ENCODE data around the gene NANOS2. TPM values are rescaled to one million over a fixed set of nuclear protein-coding genes. Genes with fewer than 3 reads are reported as not detected.
A peak's percentile ranks its signal among the peaks of the same experiment; 100 is the strongest.
"Not testable (repeated sequence)": the region's sequence is repeated elsewhere in the genome, so short reads cannot be mapped to it uniquely, and the experiment has no call there.

Gene NANOS2
- total RNA-seq, 1 donor from 2014 or later = not detected

DNA sequence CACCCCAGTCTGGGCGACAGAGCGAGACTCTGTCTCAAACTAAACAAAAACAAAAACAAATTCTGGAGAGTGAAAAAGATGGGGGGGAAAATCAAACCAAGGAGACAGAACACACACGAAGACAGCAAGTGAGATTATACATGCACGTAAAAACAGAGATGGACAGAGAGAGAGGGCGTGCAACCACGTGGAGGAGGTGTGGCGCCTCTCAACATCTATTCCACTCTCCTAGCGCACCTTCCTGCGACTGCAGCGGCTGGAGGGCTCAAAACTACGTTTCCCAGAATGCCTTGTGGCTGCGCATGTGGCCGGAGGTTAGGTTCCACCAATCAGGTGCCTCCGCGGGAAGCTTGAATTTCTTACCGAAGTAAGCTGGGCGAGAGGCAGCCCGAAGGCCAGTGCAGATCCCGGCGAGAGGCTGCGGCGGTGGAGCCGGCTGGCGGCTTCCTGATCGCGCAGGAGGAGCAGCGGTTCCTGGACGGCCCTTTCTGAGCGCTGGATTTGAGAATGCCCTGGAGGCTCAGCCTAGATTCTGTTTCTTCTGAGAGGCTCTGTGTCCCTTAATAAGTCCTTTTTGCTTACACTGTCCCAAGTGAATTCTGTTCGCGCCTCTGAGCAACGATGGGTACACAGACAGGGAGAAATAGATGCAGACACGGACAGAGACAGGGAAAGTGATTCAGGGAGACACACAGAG is 13.1 kb upstream of the NANOS2 start:
- DNase-seq = peak; percentile 59

DNA sequence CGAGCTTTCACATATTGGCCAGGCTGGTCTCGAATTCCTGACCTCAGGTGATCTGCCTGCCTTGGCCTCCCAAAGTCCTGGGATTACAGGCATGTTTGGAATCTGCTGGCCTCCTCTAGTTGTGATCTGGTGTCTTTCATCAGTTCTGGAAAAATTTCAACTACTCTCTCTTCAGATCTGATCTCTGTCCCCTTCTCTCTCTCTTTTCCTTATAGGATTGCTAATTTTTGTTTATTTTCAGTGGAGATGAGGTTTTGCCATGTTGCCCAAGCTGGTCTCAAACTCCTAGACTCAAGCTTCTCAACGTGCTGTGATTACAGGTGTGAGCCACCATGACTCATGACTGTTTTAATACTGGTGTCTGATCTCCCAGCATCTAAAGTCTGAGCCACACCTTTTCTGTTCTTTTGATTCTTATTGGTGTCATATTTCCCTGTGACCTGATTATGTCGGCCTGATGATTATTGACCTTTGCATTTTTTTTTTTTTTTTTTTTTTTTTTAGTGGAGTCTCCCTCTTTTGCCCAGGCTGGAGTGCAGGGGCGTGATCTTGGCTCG is 10.4 kb upstream of the NANOS2 start:
- DNase-seq = no peak

DNA sequence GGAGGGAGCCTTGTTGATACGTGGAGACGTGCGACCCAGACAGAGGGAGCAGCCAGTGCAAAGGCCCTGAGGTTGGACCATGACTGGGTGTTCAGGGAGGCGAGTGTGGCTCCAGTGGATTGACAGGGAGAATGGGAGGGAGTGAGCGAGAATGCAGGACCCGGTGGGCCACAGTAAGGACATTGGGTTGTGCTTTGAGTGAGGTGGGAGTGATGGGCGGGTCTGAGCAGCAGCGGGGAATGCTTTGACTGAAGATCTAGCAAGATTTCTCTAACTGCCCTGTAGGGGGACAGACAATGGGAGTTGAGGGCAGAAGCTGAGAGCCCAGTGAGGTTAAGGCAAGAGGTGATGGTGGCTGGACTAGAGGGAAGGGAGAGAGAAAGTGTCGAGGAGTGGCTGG is 7.7 kb upstream of the NANOS2 start:
- DNase-seq = no peak

DNA sequence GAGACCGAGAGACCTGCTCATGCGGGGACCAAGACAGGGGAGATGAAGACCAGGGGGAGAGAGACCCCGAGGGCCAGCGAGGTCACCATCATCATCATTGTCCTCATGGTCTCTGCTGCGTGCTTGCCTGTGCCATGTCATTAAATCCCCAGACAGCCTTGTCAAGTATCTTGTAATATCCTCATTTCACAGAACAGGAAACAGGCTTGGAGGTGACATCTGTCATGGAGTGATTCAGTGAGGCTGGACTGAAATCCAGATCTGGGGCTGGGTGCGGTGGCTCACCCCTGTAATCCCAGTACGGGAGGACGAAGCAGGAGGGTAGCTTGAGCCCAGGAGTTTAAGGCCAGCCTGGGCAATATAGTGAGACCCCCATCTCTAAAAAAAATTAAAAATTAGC is 5.9 kb upstream of the NANOS2 start:
- DNase-seq = no peak

DNA sequence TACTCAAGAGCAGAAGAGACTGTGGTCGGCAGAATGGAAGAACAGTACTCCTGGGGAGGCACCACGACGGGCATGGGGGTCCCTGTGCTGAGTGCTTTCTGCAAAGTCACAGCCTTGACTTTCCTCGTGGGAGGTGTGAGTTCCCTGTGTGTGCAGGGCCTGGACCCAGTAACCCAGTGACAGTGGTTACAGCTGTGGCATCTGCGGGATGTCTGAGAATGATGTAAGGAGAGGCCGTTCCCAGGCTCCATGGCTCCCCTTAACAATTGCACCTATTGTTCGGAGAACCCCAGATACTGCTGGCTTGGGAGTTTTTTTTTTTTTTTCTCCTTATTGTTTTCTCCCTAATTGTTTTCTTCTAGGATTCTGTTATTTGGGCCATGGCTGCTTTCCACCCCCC is 5.1 kb upstream of the NANOS2 start:
- DNase-seq = no peak

DNA sequence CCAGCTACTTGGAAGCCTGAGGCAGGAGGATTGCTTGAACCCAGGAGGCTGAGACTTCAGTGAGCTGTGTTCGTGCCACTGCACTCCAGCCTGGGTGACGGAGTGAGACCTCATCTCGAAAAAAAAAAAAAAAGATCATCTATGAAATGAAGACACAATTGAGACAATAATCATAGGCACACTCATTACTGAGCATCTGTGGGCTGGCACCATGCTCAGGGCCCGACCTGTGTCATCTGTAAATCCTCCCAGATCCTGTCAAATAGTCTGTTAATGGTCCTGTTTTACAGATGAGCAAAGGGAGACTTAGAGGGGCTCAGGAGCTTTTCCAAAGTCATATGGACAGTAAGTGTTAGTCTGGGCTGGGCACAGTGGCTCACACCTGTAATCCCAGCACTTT is 4.1 kb upstream of the NANOS2 start:
- no peak for DNase-seq

DNA sequence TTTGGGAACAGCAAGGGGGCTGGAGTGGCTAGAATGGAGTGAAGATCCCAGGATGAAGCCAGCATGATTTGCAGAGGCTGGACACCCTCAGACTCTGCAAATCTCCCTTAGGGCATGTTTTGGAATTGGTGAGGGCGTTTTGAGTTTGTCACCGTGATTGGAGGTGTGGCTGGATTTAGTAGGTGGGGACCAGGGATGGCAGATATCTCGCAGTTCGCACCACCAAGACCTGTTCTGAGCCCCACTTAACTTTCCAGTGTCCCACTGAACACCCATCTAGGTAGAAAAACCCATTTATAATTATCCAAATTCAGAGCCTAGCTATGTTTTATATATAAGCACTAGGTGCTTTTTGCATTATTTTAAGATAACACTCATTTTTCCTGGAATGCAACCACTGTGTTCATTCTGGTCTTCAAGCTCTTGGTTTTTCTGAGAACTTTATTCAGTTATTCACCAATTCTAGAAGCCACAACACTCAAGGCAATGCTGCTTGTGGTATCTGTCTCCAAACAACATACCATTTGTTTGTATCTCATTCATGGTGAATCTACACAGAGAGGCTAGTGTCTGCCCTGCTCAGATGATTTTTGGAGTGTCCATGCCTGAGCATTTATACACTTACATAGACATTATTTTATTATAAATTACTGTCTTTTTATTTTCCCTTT is 3.0 kb upstream of the NANOS2 start:
- no peak for DNase-seq

DNA sequence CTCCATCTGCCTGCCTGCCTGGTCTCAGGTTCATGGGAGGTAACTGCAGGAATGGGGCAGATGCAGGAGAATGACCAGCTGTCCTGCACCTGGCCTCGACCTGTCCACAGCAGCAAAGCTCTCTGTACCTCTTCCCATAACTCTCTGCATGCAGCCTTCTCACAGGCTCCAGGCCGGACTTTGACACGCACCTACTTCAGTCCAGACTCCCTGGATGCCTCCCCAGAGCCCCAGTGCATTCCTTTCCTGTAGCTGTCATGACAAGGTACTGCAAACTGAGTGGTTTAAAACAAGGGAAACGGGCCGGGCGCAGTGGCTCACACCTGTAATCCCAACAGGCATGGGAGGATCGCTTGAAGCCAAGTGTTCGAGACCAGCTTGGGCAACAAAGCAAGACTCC is 3.3 kb downstream of the NANOS2 start:
- DNase-seq = no peak

DNA sequence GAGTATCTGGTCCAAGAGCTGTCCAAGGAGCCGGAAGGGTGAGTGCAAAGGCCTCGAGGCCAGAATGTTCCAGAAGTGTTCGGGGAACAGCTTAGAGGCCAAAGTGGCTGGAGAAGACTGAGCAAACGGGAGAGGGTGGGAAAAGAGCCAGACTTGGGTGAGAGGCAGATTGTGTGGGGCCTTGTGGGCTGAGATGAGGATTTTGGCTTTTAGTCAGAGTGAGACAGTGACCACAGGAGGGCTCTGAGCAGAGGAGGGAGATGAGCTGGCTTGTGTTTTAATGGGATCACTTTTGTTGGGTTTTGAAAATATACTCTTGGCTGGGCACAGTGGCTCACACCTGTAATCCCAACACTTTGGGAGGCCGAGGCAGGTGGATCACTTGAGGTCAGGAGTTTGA is 5.6 kb downstream of the NANOS2 start:
- no peak for DNase-seq

DNA sequence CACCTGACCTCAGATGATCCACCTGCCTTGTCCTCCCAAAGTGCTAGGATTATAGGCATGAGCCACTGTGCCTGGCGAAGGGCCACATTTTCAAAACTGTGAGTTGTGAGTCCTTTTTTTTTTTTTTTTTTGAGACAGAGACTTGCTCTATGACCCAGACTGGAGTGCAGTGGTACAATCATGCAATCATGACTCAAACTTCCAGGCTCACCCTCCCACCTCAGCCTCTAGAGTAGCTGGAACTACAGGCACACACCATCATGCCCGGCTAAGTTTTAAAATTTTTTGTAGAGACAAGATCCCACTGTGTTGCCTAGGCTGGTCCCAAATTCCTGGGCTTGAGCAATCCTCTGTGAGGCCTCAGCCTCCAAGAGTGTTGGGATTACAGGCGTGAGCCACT is 8.4 kb downstream of the NANOS2 start:
- no peak for DNase-seq

DNA sequence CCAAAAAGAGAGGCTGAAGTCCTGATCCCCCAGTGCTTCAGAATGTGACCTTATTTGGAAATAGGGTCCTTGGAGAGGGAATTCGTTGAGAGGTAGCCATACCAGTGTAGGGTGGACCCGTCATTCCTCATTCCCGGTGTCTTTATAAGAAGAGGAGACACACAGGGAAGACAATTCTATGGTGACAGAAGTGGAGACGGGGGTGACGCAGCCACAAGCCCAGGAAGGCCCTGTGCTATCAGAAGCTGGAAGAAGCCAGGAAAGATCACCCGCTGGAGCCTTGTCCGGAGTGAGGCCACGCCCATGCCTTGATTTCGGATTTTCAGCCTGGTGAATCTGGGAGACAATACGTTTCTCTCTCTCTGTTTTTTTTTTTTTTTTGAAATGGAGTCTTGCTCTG is 9.6 kb downstream of the NANOS2 start:
- DNase-seq = no peak

DNA sequence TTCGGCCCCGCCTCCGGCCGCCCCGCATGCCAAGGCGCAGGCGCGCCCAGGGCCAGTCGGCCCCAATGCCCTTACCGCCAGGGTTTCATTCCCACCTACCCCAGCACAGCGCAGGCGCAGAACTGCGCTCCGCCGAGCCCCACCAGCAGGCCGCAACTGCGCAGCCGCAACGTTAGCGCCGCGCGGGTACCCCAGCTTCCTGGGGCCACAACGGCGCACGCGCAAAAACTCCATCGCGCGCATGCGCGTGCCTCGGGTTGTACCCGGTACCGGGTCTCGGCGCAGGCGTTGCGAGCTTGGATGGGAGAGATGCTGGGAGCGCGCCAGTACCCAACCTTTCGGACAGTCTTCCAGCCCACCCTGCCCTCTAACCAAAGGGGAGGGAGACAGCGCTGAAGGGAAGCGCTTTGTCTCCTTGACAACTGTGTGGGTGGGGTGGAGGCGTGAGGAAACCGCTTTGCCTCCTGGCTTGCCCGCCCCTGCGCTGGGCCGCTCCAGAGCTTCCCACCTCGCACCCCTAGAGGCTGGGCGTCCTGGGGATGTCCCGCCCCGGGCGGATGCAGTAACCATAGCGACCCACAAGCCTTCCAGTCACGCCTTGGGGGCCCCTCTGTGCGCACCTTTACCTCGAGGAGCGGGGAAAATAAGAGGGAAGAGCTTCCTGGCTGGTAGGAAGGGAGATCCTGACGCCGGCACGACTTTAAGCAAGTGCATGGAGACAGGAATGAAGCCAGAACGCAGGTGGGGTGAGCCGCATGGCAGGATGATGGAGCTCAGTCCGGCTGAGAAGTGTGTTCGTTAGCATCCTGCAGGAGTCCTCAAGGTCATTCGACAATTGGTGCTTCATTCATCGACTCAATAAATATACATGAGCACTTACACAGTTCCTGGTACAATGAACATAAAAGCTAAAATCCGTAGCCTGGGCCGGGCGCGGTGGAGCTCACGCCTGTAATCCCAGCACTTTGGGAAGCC is 11.6 kb downstream of the NANOS2 start:
- peak; percentile 98 for DNase-seq

DNA sequence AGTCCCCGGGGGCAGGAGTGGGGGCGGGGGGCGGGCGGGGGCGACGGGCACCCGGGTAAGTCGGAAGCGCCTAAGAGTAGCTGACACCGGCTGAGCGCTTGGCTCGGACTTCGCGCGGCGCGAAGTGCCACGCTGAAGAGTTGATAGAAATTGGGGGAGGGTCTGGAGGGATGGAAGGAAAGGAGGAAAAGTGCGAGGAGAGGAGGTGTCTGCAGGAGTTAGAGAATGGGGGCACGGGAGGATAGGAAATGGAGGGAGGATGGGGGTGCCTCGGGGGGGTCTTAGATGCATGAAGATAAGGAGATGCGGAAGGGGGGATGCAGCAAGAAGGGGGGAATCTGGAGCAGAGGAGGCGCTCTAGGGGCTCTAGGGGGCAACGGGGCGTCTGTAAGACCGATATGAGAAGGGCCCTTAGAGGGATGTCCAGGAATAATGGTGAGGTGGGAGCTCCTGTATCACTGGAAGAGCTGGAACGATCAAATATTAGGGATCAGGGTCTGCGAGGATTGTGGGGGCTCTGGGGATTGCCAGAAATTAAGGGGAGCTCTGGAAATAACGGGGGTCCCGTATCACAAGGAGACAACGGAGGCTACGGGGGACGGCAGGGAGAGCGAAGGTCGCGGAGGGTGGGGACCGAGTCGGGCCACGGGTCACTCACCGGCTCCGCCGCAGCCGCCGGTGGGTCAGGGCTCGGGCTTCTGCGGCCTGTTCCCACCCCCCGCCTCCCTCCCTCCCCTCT is 12.5 kb downstream of the NANOS2 start, which contains the start of gene MYPOP:
Gene MYPOP, minus strand, starts transcription at position 702 of the 739 bp plus-strand sequence. CDS start 840 bp downstream, outside the sequence.
- DNase-seq = no peak

DNA sequence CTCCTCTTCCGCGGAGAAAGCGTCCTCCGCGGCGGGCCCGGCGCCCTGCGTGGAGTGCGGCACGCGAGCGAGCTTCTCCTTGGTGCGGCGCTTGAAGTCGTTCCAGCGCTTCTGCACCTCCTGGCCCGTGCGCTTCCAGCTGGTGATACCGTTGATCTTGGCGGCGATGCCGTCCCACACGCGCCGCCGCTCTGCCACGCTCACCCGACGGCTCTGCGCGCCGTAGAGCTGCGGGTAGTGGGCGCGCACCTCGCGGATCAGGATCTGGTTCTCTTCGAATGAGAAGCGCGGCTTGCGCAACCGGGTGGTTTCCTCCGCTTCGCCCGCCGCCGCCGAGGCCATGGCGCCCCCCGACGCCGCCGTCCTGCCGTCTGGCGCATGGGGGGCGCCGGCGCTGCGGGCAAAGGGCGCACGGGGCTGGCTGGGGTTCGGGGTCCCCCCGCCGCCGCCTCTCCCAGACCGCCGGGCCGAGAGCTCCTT is 13.1 kb downstream of the NANOS2 start:
- no peak for DNase-seq

DNA sequence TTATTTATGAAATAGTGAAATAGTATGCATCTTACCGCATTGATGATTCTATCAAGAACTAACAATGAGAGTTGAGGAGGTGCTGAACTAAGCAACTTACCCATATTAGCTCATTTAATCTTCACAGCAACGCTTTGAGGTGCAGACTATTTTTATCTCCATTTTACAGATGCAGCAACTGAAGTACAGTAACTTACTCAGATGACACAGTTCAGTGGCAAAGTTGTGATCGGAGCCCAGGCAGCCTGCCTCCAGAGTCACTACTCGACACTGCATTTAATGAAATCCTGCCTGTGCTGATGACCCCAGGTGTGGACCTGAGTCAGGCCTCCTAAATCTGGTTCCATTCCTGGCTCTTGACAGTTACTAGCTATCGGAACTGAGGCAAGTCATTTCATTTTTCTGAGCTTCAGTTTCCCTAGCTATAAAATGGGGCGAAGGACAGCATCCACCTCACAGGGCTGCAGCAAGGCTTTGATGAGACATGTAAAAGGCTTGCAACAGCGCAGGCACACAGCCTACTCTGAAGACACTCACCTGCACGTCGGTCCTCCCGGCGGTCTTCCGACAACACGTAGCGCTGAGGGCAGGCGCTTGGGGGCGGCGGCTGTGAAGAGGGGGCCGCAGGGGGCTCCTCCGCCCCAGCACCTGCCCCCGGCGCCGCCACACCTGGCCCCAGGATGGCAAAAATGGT is 13.7 kb downstream of the NANOS2 start:
- DNase-seq = no peak

DNA sequence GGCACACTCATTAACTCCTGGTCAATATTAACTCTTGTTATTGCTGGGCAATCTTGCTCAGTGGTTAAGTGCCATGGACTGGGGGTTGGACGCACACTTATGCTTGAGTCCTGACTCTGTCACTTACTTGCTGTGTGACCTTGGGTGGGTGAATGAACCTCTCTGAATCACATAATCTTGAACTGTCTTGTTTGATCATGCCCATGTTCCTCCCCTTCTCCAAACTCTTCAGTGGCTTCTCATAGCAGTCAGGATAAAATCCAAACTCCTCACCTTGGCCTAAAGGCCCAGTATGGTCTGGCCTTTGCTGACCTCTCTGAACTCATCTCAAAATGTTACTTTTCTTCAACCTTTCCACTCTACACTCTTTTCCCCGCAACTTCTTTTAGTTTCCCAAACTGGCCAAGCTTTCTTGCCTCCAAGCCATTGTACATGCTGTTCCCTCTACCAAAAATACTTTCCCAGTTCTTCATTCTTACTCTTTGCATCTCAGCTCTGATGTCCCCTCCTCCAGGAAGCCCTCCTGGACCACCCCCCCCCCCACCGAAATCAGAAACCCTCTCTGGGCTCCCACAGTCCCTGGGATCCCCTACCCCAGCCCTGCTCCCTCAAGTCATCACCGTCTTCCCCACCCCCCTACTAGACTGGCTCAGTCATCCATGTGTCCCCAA is 14.5 kb downstream of the NANOS2 start:
- DNase-seq = no peak

DNA sequence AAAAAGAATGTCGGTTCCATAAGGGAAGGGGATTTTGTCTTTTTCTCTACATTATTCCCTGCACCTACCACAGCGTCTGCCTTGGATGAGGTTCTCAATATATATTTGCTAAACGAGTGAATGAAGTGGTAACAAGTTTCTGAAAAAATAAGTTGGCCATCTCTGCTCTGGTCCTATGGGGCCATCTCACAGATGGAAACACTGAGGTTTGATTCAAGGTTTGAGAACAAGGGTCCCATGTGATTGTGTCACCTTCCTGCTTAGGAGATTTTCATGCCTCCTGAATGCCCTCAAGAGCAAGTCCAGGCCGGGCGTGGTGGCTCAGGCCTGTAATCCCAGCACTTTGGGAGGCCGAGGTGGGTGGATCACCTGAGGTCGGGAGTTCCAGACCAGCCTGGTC is 15.3 kb downstream of the NANOS2 start:
- DNase-seq = no peak

DNA sequence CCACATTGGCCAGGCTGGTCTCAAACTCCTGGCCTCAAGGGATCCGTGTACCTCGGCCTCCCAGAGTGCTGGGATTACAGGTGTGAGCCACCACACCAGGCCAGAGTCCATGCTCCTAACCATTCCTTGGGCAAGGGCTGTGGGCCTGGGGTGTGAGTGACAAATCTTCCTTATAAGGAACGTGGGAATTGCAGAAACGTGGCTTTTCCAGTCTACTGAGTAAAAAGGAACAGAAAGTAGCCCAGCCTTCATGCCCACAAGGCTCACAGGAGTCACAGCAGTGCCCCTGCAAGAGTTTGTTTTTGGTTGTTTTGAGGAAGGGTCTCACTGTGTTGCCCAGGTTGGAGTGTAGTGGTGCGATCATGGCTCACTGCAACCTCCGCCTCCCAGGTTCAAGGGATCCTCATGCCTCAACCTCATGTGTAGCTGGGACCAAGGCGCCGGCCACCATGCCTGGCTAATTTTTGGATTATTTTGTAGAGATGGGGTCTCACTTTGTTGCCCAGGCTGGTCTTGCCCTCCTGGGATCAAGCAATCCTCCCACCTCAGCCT is 17.2 kb downstream of the NANOS2 start:
- no peak for DNase-seq

DNA sequence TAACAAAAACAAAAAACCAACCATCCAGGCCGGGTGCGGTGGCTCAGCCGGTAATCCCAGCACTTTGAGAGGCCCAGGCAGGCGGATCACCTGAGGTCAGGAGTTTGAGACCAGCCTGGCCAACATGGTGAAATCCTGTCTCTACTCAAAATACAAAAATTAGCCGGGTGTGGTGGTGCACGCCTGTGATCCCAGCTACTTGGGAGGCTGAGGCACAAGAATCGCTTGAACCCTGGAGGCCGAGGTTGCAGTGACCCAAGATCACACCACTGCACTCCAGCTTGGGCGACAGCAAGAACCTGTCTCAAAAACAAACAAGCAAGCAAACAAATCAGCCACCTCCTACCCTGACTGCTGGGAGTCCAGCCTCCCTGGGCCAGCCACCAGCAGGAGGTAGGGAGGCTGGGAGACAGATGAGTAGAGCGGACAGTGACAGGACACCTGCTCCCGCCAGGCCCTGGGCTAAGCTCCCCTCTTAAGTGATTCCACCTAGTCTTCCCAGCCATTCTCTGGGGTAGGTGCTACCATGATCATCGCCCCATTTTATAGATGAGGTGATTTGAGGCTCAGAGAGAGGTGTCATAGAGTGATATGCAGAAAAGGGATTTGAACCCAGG is 18.5 kb downstream of the NANOS2 start:
- not testable (repeated sequence) for DNase-seq

DNA sequence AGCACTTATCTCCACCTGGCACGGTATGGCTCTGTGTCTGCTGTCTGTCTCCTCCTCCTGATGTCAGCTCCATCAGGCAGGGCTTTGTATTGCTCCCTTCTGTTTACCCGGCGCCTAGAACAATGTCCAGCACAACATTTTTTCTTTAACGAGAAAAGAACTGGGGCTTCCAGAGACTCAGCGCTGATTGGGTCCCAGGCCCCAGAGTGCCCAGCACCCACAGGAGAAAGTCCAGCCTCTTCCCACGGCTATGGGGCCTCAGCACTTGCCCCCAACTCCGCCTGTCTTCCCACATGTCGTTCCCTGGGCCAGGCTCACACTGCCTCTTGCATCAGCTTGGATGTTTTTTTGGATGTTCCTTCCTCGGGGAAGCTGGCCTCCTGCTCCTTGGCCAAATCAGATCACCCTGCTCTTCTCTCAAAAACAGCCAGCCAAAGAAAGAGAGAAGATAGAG is 19.0 kb downstream of the NANOS2 start:
- no peak for DNase-seq
